CD1c-positive myeloid dendritic cell (primary cell): ENCODE measurements around the gene SOCS7.
A peak's percentile ranks its signal among the peaks of the same experiment; 100 is the strongest.

Experiments used
- DNase-seq: peaks from one replicate; pipeline ENCODE4 v3.0.0-alpha.2; 2016; ENCODE audit errors: extremely low spot score

The SOCS7 gene

GRCh38 chr17:38363016-38363415 lies 11.4 kb downstream of the SOCS7 start:
- DNase-seq: no peak

GRCh38 chr17:38364741-38365140 lies 13.1 kb downstream of the SOCS7 start:
- DNase-seq: no peak

- DNase-seq: no peak
These were observed 17.7 kb downstream of the SOCS7 start for GRCh38 chr17:38369124-38369886.

GRCh38 chr17:38379448-38379847 lies 27.8 kb downstream of the SOCS7 start:
- DNase-seq: no peak

- no peak for DNase-seq
These were observed 43.4 kb downstream of the SOCS7 start for GRCh38 chr17:38395090-38395489.

GRCh38 chr17:38397227-38397626 lies 45.6 kb downstream of the SOCS7 start:
- DNase-seq: no peak

GRCh38 chr17:38400286-38400685 lies 48.6 kb downstream of the SOCS7 start:
- no peak for DNase-seq

- DNase-seq: no peak
These were observed 49.8 kb downstream of the SOCS7 start for GRCh38 chr17:38401459-38401858.

- DNase-seq: no peak
These were observed 51.3 kb downstream of the SOCS7 start for GRCh38 chr17:38402897-38403296.

GRCh38 chr17:38403491-38403890 lies 51.8 kb downstream of the SOCS7 start:
- no peak for DNase-seq

- DNase-seq: no peak
These were observed 52.7 kb downstream of the SOCS7 start for GRCh38 chr17:38404174-38404943.

GRCh38 chr17:38405654-38406053 lies 54.0 kb downstream of the SOCS7 start:
- no peak for DNase-seq

- no peak for DNase-seq
These were observed 58.6 kb downstream of the SOCS7 start for GRCh38 chr17:38410201-38410600.

GRCh38 chr17:38415250-38416194 lies 63.9 kb downstream of the SOCS7 start:
- no peak for DNase-seq

- no peak for DNase-seq
These were observed 65.2 kb downstream of the SOCS7 start for GRCh38 chr17:38416840-38417209.

GRCh38 chr17:38417210-38417951 lies 65.7 kb downstream of the SOCS7 start:
- DNase-seq: peak; percentile 24

GRCh38 chr17:38418062-38418692 lies 66.5 kb downstream of the SOCS7 start:
- no peak for DNase-seq

GRCh38 chr17:38418693-38419507 lies 67.3 kb downstream of the SOCS7 start:
- no peak for DNase-seq

GRCh38 chr17:38419508-38419981 lies 67.9 kb downstream of the SOCS7 start:
- DNase-seq: no peak

- no peak for DNase-seq
These were observed 68.9 kb downstream of the SOCS7 start for GRCh38 chr17:38420518-38420917.
